Retinal pigment epithelial cell (primary cell): ENCODE measurements around the gene TADA2B.

ENCODE experiments used
- DNase-seq: peaks from one replicate; pipeline ENCODE4 v3.0.0-alpha.2; 2010; ENCODE audit warnings: low read depth
- H3K4me3 ChIP-seq: 2 replicates; pipeline ENCODE4 v1.5.1; 2011; ENCODE audit warnings: mild to moderate bottlenecking, low read length, control low read depth, moderate library complexity
- TF ChIP-seq, protein P1 (sequence below): conservative IDR thresholded peaks from 2 replicates; pipeline ENCODE4 v1.5.1; 2011; ENCODE audit warnings: low read depth, low read length, control low read depth, inconsistent platforms

The TADA2B gene

DNA sequence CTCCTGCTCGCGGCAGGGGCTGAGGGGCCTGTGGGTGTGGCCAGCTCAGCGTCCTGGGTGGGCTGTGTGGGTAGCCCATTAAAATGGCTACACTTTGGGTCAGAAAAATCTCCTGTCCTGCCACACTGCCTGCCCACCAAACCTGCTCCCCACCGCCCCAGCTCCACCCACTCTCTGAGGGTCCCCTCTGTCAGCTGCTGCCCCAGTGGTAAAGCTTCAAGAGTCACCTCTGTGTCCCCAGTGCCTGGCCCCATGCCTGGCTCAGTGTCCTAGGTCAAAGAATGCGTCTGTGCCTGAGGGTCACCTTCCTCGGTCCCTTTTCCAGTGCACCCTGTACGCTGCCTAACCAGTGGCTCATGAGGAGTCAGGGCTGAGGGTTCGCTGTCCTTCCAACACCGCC, 24.9 kb upstream of the TADA2B start:
- TF ChIP-seq, protein P1, sequence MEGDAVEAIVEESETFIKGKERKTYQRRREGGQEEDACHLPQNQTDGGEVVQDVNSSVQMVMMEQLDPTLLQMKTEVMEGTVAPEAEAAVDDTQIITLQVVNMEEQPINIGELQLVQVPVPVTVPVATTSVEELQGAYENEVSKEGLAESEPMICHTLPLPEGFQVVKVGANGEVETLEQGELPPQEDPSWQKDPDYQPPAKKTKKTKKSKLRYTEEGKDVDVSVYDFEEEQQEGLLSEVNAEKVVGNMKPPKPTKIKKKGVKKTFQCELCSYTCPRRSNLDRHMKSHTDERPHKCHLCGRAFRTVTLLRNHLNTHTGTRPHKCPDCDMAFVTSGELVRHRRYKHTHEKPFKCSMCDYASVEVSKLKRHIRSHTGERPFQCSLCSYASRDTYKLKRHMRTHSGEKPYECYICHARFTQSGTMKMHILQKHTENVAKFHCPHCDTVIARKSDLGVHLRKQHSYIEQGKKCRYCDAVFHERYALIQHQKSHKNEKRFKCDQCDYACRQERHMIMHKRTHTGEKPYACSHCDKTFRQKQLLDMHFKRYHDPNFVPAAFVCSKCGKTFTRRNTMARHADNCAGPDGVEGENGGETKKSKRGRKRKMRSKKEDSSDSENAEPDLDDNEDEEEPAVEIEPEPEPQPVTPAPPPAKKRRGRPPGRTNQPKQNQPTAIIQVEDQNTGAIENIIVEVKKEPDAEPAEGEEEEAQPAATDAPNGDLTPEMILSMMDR, result no peak
- no peak overlapping the region for H3K4me3 ChIP-seq

GRCh38 chr4:7019367-7019766, 23.8 kb upstream of the TADA2B start:
- H3K4me3 ChIP-seq, result no peak overlapping the region
- DNase-seq, result no peak
- TF ChIP-seq, protein P1, result no peak

More for the DNA sequence above, 24.9 kb upstream of the TADA2B start:
- DNase-seq, result no peak

DNA sequence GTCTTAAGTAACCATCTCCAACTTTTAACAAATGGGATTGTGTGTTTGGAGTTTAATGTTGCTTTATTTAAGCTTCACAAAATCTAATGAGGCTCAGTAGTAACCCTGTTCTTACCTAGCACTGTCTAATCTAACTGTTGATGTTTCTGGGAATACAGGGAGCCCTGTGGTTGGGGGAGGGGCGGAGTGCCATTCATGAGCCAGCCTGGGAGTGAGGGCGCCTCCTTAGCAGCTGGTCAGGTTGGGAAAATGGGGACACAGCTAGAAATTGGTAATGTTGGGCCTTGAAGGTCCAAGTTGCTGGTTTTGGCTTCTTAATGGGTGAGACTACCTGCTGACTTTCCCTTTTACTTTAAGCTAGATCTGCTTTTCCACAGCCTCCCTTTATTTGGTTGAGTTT, 22.9 kb upstream of the TADA2B start:
- DNase-seq, result no peak
- TF ChIP-seq, protein P1, result no peak
- no peak overlapping the region for H3K4me3 ChIP-seq

DNA sequence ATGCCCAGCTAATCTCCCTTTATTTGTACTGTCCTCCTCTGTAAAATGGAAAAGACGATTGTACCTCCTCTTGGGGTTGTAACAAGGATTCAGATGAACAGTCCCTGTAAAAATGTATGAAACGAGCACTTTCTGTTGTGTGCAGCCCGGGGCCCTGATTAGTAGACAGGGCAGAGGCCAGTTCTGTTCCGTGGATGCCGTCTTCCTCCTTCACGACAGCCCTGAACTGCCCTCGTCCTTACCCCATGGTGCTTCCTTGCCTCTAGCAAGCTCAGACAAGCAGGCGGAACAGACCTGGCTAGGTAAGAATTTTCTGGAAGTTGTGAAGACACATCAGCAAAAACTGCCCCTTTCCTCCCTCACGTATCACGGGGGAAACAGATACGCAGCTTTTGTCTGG, 22.3 kb upstream of the TADA2B start:
- H3K4me3 ChIP-seq, result no peak overlapping the region
- TF ChIP-seq, protein P1, result no peak
- DNase-seq, result no peak

DNA sequence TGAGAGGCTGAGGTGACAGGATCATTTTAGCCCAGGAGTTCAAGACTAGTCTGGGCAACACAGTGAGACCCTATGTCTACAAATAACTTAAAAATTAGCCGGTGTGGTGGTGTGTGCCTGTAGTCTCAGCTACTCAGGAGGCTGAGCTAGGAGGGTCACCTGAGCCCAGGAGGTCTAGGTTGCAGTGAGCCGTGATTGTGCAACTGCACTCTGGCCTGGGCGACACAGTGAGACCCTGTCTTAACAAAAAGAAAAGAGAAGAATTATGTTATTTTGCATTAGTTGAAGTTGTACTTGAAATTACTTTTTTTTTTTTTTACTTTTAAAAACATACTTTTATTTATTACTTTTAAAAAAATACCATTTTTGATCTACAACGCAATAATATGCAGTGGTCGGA, 21.8 kb upstream of the TADA2B start:
- no peak overlapping the region for H3K4me3 ChIP-seq

DNA sequence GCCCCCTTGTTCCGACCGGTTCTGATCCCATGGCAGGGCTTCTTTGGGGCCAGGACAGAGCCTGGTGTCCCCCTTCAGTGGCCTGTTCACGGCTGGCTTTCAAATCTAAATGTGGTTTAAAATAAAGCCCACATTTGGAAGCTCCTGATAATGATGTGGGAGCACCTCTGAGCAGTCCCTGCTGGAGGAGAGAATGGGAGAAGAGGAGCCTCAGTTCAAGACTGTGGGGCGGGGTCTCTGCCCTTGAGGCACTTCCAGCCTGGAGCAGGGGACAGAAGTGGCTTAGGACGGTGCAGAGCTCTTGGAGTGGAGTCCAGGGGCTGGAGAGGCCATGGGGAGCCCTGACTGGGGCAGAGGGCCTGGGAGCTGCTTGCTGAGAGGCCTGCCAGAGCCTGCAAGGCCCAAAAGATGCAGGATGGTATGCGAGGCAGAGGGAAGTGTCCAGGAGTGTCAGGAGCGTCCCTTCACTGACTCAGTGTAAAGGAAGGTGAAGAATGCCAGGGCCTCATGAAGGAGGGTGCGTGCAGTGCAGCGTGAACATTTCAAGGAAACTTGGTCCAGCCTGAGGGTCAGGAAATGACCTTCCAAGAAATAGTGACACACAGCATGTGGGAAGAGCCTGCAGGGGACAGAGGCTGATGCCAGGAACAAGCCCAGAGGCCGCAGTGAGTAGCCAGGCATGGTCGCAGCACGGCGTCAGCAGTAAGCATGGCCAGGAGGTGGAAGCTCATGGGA, 21.1 kb upstream of the TADA2B start:
- no peak for DNase-seq
- TF ChIP-seq, protein P1, result no peak
- no peak overlapping the region for H3K4me3 ChIP-seq

More for the DNA sequence above, 21.8 kb upstream of the TADA2B start:
- DNase-seq, result no peak
- TF ChIP-seq, protein P1, result no peak

GRCh38 chr4:7023486-7023885, 19.7 kb upstream of the TADA2B start:
- no peak overlapping the region for H3K4me3 ChIP-seq
- TF ChIP-seq, protein P1, result no peak
- no peak for DNase-seq
